Activated T-helper 9 cell treated with anti-CD3 and anti-CD28 coated beads, Interleukin-2, amount 50 U/mL, for 16 hours (primary cell): Measurements from ENCODE around the gene RADX.
"Not testable (repeated sequence)": the region's sequence is repeated elsewhere in the genome, so short reads cannot be mapped to it uniquely, and the experiment has no call there.

Source experiments
- DNase-seq: peaks from one replicate; pipeline ENCODE4 v3.0.0-alpha.2; 2020; ENCODE audit warnings: low read depth

Gene RADX, protein sequence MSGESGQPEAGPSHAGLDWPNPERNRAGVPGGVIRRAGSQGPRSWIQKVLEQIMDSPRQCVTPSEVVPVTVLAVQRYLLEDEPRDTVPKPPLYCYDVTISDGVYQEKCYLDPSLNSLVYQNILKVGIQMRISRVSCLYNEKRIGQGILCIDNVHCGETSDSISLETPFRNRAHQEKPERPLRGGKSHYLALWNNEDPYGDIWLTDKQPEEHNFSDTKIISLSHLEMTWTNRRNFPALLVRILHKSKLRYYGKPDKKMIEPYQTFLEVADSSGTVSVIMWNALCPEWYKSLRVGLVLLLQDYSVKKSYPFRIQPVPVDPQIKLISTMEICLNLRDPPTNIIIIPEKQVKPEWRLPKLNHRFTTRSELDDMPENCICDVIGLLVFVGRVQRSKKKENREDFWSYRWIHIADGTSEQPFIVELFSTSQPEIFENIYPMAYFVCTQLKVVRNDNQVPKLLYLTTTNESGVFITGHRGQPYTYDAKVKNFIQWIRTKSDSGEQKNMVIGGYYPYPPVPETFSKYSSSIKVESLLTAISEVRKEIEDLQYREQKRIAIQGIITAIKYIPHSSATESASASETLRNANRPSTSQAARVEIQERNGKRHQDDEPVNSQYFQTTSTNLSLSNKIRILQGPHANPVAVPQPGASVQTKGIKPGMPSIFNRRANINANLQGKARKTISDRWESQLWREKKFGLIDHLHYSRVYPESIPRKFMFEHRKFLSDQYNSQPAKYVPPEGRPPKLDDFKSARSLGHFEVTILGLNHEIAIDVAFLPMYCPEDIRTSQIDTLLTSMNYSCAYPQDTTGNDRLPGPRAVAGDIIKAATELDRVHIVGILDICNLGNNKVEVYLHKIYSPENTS

GRCh38 chrX:106611679-106612392, at the start of gene RADX:
TSS of gene RADX (plus strand) at chrX:106611978. CDS start at chrX:106612081, 103 bp downstream.
- DNase-seq: peak; percentile 79

DNA sequence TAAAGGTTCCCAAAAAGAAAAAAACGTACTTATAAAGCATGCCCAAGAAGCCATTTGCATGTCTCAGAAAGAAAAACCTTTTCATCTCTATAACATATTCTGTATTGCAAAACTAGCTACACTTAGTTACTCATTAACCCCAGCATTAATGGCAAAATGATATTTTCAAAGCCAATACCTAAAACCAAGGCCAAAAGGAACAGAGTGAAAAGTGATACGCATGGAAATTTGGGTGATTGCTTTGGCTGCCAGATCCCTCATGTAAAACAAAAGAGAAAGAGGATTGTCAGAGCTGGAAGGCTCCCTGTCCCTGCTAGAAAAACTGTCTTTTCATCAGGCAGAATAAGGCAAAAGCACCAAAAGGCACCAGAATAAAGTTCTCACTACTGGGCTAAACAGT, 46.8 kb upstream of the RADX start:
- no peak for DNase-seq

DNA sequence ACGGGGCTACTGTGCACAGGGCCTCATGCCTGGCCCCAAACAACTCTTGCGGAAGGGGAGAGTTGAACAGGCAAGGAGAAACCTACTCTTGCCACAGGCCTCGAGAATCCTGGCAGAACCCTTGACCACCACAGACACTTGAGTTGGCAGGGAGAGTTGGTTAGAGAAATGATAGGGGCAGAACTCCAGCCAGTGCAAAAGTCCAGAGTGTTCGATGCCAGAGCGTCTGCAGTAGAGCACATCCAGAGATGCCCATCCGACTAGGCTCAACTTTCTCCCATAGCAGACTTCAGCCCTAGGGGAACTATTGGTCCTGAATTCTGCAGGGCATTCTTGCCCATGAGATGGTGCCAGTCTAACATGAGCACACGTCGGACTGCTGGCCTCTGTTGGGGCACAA, 45.4 kb upstream of the RADX start:
- no peak for DNase-seq

DNA sequence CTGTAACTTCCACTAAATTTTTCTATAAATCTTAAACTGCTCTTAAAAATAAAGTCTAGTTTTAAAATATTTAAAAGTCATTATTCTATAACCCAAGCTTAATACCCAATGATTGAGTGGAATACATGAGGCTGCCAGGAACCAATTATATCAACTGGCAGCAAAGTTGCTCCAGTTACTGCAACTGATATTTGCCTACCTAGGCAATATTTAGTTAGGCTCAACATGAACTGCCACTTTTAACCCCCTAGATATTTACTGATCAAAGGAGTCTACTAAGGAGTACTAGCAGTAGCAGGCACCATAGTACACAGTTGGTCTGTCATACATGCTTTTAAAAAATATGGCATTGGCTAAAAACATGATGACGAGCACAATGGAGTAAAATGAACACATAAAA, 29.9 kb upstream of the RADX start:
- DNase-seq: no peak

GRCh38 chrX:106585478-106585877, 26.3 kb upstream of the RADX start:
- DNase-seq: no peak

DNA sequence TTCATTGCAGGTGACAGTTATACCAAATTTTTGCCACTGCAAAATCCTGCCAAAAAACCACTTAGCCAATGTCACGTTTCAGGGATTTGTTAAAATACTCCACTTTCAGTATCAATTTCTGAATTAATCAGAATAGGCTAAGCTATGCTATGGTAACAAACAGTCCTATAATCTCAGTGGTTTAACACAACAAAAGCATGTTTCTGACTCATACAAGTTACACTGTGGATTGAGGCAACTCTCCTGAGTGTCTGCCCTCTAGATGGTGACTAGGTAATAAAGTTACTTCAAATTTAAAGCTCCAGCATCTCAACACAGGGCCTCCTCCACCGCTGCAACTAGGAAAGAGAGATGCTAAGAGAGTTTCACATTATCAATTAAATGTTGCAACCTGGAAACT, 23.0 kb upstream of the RADX start:
- no peak for DNase-seq

DNA sequence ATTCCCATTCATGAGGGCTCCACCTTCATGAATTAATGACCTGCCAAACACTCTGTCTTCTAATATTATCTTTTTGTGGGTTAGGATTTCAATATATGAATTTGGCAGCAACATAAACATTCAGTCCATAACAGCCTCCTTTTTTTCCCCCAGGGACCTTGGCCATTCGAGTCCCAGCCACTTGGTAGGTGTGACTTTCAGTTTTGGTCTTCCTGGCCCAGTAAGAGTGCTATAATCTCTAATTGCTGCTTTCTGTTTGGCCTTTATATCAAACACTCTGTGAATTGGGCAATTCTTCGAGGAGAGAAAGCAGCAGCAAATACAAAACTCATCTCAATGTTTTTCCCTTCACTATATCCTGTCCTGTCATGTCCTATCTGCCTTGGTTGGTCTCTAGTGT, 12.4 kb upstream of the RADX start:
- DNase-seq: no peak

DNA sequence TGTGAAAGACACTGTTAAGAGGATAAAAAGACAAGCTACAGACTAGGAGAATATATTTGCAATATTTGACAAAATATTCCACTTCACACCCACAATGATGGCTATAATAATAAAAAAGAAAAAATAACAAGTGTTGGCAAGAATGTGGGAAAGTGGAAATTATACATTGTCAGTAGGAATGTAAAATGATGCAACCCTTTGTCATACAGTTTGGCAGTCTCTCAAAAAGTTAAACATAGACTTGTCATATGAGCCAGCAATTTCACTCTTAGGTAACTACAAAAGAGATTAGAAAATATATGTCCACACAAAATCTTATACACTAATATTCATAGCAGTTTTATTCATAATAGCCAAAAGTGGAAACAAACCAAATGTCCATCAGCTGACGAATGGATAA, 5.2 kb upstream of the RADX start:
- no peak for DNase-seq

- no peak for DNase-seq
Measured at GRCh38 chrX:106608016-106608415, 3.8 kb upstream of the RADX start.

GRCh38 chrX:106611317-106611678, 480 bp upstream of the RADX start:
- no peak for DNase-seq

DNA sequence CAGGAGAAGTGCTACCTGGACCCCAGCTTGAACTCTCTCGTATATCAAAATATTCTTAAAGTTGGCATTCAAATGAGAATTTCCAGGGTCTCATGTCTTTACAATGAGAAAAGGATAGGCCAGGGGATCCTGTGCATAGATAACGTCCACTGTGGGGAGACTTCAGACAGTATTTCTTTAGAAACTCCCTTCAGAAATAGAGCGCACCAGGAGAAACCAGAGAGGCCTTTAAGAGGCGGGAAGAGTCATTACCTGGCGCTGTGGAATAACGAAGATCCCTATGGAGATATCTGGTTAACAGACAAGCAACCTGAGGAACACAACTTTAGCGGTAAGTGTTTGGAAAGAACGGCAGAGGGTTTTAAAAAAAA, 600 bp downstream of the RADX start:
- no peak for DNase-seq

DNA sequence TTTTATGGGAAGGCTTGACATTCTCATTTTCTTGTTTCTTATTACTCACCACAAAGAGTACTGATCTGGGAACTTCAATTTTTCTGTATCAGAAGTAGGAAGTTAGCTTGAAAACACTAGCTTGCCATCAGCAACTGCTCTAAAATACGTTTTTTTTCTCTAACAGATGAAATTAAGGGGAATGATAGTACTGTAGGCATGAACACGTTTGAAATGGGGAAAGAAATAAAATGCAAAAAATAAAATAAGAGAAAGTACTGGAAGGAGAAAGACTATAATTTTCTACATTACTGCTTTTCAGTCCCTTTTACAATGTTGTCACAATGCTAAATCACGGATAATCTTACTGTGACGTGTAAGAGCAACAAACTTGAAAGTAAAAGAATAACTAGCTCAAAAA, 1.5 kb downstream of the RADX start:
- no peak for DNase-seq

GRCh38 chrX:106615041-106615440, 3.3 kb downstream of the RADX start:
- DNase-seq: no peak

GRCh38 chrX:106619797-106620196, 8.0 kb downstream of the RADX start:
- no peak for DNase-seq

DNA sequence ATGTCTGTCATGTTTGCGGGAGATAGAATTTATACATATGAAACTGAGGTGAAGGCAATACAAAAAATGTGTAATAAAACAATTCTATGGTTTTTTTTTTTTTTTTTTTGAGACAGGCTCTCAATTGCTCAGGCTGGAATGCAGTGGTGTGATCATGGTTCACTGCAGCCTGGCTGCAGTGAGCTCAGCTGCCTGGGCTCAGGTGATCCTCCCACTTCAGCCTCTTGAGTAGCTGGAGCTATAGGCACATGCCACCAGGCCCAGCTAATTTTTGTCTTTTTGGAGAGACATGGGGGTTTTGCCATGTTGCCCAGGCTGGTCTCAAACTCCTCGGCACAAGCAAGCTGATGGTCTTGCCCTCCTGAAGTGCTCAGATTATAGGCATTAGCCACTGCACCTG, 10.1 kb downstream of the RADX start:
- no peak for DNase-seq

GRCh38 chrX:106626789-106627188, 15.0 kb downstream of the RADX start:
- DNase-seq: no peak

- DNase-seq: no peak
Measured at GRCh38 chrX:106631615-106632014, 19.8 kb downstream of the RADX start.

GRCh38 chrX:106649523-106650428, 38.0 kb downstream of the RADX start:
- no peak for DNase-seq

DNA sequence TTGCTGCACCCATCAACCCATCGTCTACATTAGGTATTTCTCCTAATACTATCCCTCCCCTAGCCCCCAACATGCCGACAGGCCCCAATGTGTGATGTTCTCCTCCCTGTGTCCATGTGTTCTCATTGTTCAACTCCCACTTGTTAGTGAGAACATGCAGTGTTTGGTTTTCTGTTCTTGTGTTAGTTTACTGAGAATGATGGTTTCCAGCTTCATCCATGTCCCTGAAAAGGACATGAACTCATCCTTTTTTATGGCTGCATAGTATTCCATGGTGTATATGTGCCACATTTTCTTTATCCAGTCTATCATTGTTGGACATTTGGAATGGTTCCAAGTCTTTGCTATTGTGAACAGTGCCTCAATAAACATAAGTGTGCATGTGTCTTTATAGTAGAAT, 41.8 kb downstream of the RADX start:
- not testable (repeated sequence) for DNase-seq

DNA sequence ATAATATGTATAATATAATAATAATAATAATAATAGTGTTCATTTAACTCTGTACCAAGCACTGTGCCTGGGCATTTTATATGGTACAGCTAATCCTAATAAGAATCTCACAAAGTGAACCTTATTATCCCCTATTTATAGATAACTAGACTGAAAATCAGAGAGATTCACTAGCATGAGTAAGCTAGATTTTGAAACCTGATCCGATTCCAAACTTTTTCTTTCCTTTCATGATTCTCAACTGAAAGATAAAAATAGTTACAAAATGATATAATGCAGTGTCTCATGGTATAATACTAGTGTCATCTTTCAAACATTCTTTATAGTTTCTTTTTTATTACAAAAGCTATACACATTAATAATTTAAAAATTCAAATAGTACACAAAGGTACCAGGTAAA, 58.9 kb downstream of the RADX start:
- no peak for DNase-seq

- DNase-seq: no peak
Measured at GRCh38 chrX:106672527-106672926, 60.7 kb downstream of the RADX start.

- DNase-seq: no peak
Measured at GRCh38 chrX:106680716-106681115, 68.9 kb downstream of the RADX start.
